IMR-90 (cell line): Measurements from ENCODE around the gene HOXB2. TPM values are rescaled to one million over a fixed set of nuclear protein-coding genes. Genes with fewer than 3 reads are reported as not detected.

Experiments used
- ATAC-seq: fragments of 200-7000 bp; cut with Tn5 transposase; 2 replicates; pipeline ENCODE4 v1.9.1; 2020; ENCODE audit warnings: low read depth, mild to moderate bottlenecking, moderate library complexity
- BruUV-seq: library from RNA; stranded (reverse); fragments of 400-500 nt; replicated peaks from 2 replicates; lab custom pipeline; 2021; lab: Mats Ljungman, UMichigan
- CTCF ChIA-PET: fragments of 300-600 bp; formaldehyde crosslinking; extraction: SDS; loops from one replicate; lab custom pipeline; 2021; ENCODE audit warnings: antibody characterized with exemption; lab: Yijun Ruan, JAX
- POLR2A ChIA-PET: fragments of 300-600 bp; sonication (Branson Sonifier 250); formaldehyde crosslinking; loops from one replicate; lab custom pipeline; 2022; ENCODE audit warnings: antibody characterized with exemption; ENCODE audit not compliant: unreplicated experiment; lab: Charles Lee
- DNase-seq: peaks from one replicate; pipeline ENCODE4 v3.0.0; 2013
- H2AFZ ChIP-seq: replicated peaks from 2 replicates; pipeline ENCODE3; 2013; ENCODE audit warnings: low read length, mild to moderate bottlenecking; ENCODE audit not compliant: poor library complexity
- H2AK5ac ChIP-seq: 2 replicates; pipeline ENCODE4 v1.6.1; 2013; ENCODE audit warnings: low read depth, low read length, inconsistent platforms
- H2AK9ac ChIP-seq: replicated peaks from 2 replicates; pipeline ENCODE3; 2013; ENCODE audit warnings: mild to moderate bottlenecking, low read depth, low read length, moderate library complexity; ENCODE audit not compliant: poor library complexity
- H2BK120ac ChIP-seq: 2 replicates; pipeline ENCODE4 v1.6.1; 2013; ENCODE audit warnings: low read depth, low read length, inconsistent platforms
- H2BK15ac ChIP-seq: 3 replicates; pipeline ENCODE4 v1.6.1; 2013; ENCODE audit warnings: low read depth, low read length, inconsistent platforms
- H2BK20ac ChIP-seq: 2 replicates; pipeline ENCODE4 v1.6.1; 2013; ENCODE audit warnings: low read depth, mild to moderate bottlenecking, inconsistent platforms, low read length, moderate library complexity
- H2BK5ac ChIP-seq: 2 replicates; pipeline ENCODE4 v1.6.1; 2013; ENCODE audit warnings: mild to moderate bottlenecking, low read depth, low read length, inconsistent platforms; ENCODE audit not compliant: poor library complexity, severe bottlenecking
- H3K14ac ChIP-seq: replicated peaks from 2 replicates; pipeline ENCODE4 v1.6.1; 2013; ENCODE audit warnings: low read depth, low read length, inconsistent platforms
- H3K18ac ChIP-seq: 2 replicates; pipeline ENCODE4 v1.6.1; 2013; ENCODE audit warnings: low read depth, low read length, control low read depth
- H3K23ac ChIP-seq: 2 replicates; pipeline ENCODE4 v1.6.1; 2013; ENCODE audit warnings: low read depth, low read length, inconsistent platforms
- H3K27ac ChIP-seq: 2 replicates; pipeline ENCODE4 v1.5.1; 2013; ENCODE audit warnings: mild to moderate bottlenecking, control low read depth, low read length; ENCODE audit not compliant: insufficient read depth
- H3K27me3 ChIP-seq: 2 replicates; pipeline ENCODE4 v1.6.1; 2013; ENCODE audit warnings: low read length; ENCODE audit not compliant: control insufficient read depth, insufficient read depth
- H3K36me3 ChIP-seq: 2 replicates; pipeline ENCODE4 v1.6.1; 2013; ENCODE audit warnings: low read length, mixed read lengths; ENCODE audit not compliant: control insufficient read depth, insufficient read depth
- H3K4ac ChIP-seq: 2 replicates; pipeline ENCODE4 v1.6.1; 2013; ENCODE audit warnings: low read depth, low read length, inconsistent platforms
- H3K4me1 ChIP-seq: 2 replicates; pipeline ENCODE4 v1.6.1; 2013; ENCODE audit warnings: low read length, mixed read lengths; ENCODE audit not compliant: control insufficient read depth, insufficient read depth
- H3K4me2 ChIP-seq: 2 replicates; pipeline ENCODE4 v1.6.1; 2013; ENCODE audit warnings: low read depth, mild to moderate bottlenecking, control low read depth, low read length, moderate library complexity
- H3K4me3 ChIP-seq: 2 replicates; pipeline ENCODE4 v1.5.1; 2013; ENCODE audit warnings: low read depth, mild to moderate bottlenecking, control low read depth, low read length, moderate library complexity; ENCODE audit not compliant: insufficient read depth
- H3K56ac ChIP-seq: 2 replicates; pipeline ENCODE4 v1.6.1; 2013; ENCODE audit warnings: low read length, inconsistent platforms; ENCODE audit not compliant: insufficient read depth; ENCODE audit errors: extremely low read depth
- H3K79me1 ChIP-seq, 2 experiments: 2 replicates each; pipeline ENCODE4 v1.6.1; 2013; ENCODE audit warnings: low read length in 2 of 2, inconsistent platforms in 1 of 2, low read depth in 1 of 2
- H3K9ac ChIP-seq: 2 replicates; pipeline ENCODE4 v1.6.1; 2013; ENCODE audit warnings: low read depth, low read length, control low read depth
- H3K9me1 ChIP-seq: 2 replicates; pipeline ENCODE4 v1.6.1; 2013; ENCODE audit warnings: low read length, inconsistent platforms; ENCODE audit not compliant: insufficient read depth
- H3K9me3 ChIP-seq: 2 replicates; pipeline ENCODE4 v1.6.1; 2013; ENCODE audit warnings: low read length; ENCODE audit not compliant: control insufficient read depth, insufficient read depth
- H4K20me1 ChIP-seq: 2 replicates; pipeline ENCODE4 v1.6.1; 2013; ENCODE audit warnings: low read length, inconsistent platforms; ENCODE audit not compliant: insufficient read depth
- H4K5ac ChIP-seq: 2 replicates; pipeline ENCODE4 v1.6.1; 2013; ENCODE audit warnings: mild to moderate bottlenecking, low read depth, low read length, control low read depth
- H4K8ac ChIP-seq, 2 experiments: 2 replicates each; pipeline ENCODE4 v1.6.1; 2013; ENCODE audit warnings: low read depth in 2 of 2, low read length in 2 of 2, control low read depth in 1 of 2, inconsistent platforms in 1 of 2
- H4K91ac ChIP-seq: 2 replicates; pipeline ENCODE4 v1.6.1; 2013; ENCODE audit warnings: low read depth, low read length, inconsistent platforms; ENCODE audit not compliant: insufficient read depth
- CEBPB ChIP-seq: IDR thresholded peaks from 2 replicates; pipeline ENCODE4 v1.6.1; 2012; ENCODE audit warnings: low read depth, low read length, improper control_type of control experiment
- CHD1 ChIP-seq: IDR thresholded peaks from 2 replicates; pipeline ENCODE4 v1.6.1; 2012; ENCODE audit warnings: low read depth, low read length, improper control_type of control experiment
- CTCF ChIP-seq: conservative IDR thresholded peaks from 2 replicates; pipeline ENCODE4 v1.5.1; 2012; ENCODE audit warnings: mild to moderate bottlenecking, low read depth, low read length, improper control_type of control experiment
- ELK1 ChIP-seq: fragments of 150-350 bp; IDR thresholded peaks from 2 replicates; pipeline ENCODE4 v1.6.1; 2016; ENCODE audit warnings: low read depth, mild to moderate bottlenecking, low read length, moderate library complexity, borderline replicate concordance
- MAFK ChIP-seq: IDR thresholded peaks from 2 replicates; pipeline ENCODE4 v1.6.1; 2012; ENCODE audit warnings: low read depth, low read length, improper control_type of control experiment
- MXI1 ChIP-seq: IDR thresholded peaks from 2 replicates; pipeline ENCODE4 v1.6.1; 2012; ENCODE audit warnings: low read depth, mild to moderate bottlenecking, low read length, moderate library complexity, borderline replicate concordance
- NFE2L2 ChIP-seq: fragments of 150-350 bp; IDR thresholded peaks from 2 replicates; pipeline ENCODE4 v1.6.1; 2016; ENCODE audit warnings: low read depth, mild to moderate bottlenecking, low read length
- POLR2A ChIP-seq: IDR thresholded peaks from 2 replicates; pipeline ENCODE4 v1.6.1; 2012; ENCODE audit warnings: mild to moderate bottlenecking, low read depth, low read length
- RAD21 ChIP-seq: IDR thresholded peaks from 2 replicates; pipeline ENCODE4 v1.6.1; 2012; ENCODE audit warnings: low read length, improper control_type of control experiment
- RCOR1 ChIP-seq: IDR thresholded peaks from 2 replicates; pipeline ENCODE4 v1.6.1; 2012; ENCODE audit warnings: mild to moderate bottlenecking, low read length, improper control_type of control experiment; ENCODE audit not compliant: insufficient replicate concordance
- RFX5 ChIP-seq: IDR thresholded peaks from 2 replicates; pipeline ENCODE4 v1.8.0; 2012; ENCODE audit warnings: low read depth, mild to moderate bottlenecking, low read length, moderate library complexity
- SMC3 ChIP-seq: fragments of 150-350 bp; IDR thresholded peaks from 2 replicates; pipeline ENCODE4 v1.6.1; 2016; ENCODE audit warnings: low read depth, mild to moderate bottlenecking, antibody characterized with exemption, low read length, moderate library complexity
- USF2 ChIP-seq: fragments of 150-350 bp; IDR thresholded peaks from 2 replicates; pipeline ENCODE4 v1.6.1; 2017; ENCODE audit warnings: mild to moderate bottlenecking, antibody characterized with exemption, low read length, low read depth
- WGBS, 2 experiments: methylation state at CpG; one replicate each; pipeline versions ENCODE4 v1.1.5 to v1.1.7; 2013; ENCODE audit warnings: missing lambda C conversion rate in 2 of 2; ENCODE audit not compliant: insufficient read length in 1 of 2; ENCODE audit errors: extremely low coverage in 2 of 2; 5-methylcytosine and 5-hydroxymethylcytosine counted together
- dilution Hi-C: fragments of 300-500 bp; cut with HindIII; formaldehyde crosslinking; loops from one replicate; pipeline ENCODE4 v1.14.3; 2018; ENCODE audit warnings: low sequenced_read_pairs; ENCODE audit not compliant: unreplicated experiment
- in situ Hi-C: fragments of 300-500 bp; cut with MboI; formaldehyde crosslinking; loops from 3 replicates; pipeline ENCODE4 v1.14.3; 2019; ENCODE audit warnings: low sequenced_read_pairs, inconsistent platforms, mixed read lengths
- intact Hi-C: fragments of 100-400 bp; cut with micrococcal nuclease; formaldehyde crosslinking; loops from 2 replicates; pipeline ENCODE4 v1.10.0; 2022
- polyA plus RNA-seq, 3 experiments: library from polyadenylated mRNA; depleted of rRNA; stranded (reverse); fragments of >200 nt; gene quantifications; 2 replicates each; pipeline ENCODE4 v1.2.3, GENCODE V29; 2012; ENCODE audit warnings: low replicate concordance in 1 of 3
- total RNA-seq: library from RNA; depleted of rRNA; stranded (reverse); fragments of >200 nt; gene quantifications from 2 replicates; pipeline ENCODE4 v1.2.3, GENCODE V29; 2012

Gene HOXB2
- total and polyA plus RNA-seq, 2 of the 4 experiments (the other 2 are of a cell fraction) = 2.7 to 29.9 TPM

GRCh38 chr17:48592577-48592976, 47.7 kb upstream of the HOXB2 start:
- Histone ChIP-seq H3K9me3 (no peaks in the 10 kb centered on the region), H3K4me2 (peak overlapping the region; percentile 81), H4K8ac (peak overlapping the region; percentile 78 to 99), H2AK5ac (peak overlapping the region; percentile 82), H3K23ac (peak overlapping the region; percentile 99), H3K9me1 (no peaks in the 10 kb centered on the region), H3K4ac (peak overlapping the region; percentile 95), H3K79me1 (no peaks in the 10 kb centered on the region), H3K4me1 (peaks cover 9% of the 10 kb centered on the region), H4K5ac (peak overlapping the region; percentile 50; the same call in 1 of the 2 replicates), H2BK120ac (peak overlapping the region; percentile 93), H3K18ac (peak overlapping the region; percentile 73), H2AK9ac (peak overlapping the region; percentile 29), H3K27me3 (no peaks in the 10 kb centered on the region), H2BK20ac (0 out of 2 replicates have a peak overlapping the region, but pooled peaks have one; percentile 52), H2AFZ (no peak overlapping the region), H3K9ac (peak overlapping the region; percentile 100), H3K36me3 (peaks cover 18% of the 10 kb centered on the region; the same call in 1 of the 2 replicates), H4K20me1 (peaks cover 7% of the 10 kb centered on the region; the same call in 1 of the 2 replicates), H3K56ac (peak overlapping the region; percentile 100), H2BK15ac (peak overlapping the region; percentile 77; the same call in 2 of the 3 replicates), H2BK5ac (peak overlapping the region; percentile 99), H4K91ac (peak overlapping the region; percentile 99), H3K27ac (peak overlapping the region; percentile 99), H3K4me3 (peak overlapping the region; percentile 91), H3K14ac (peak overlapping the region; percentile 98)
- DNase-seq (peak; percentile 10), ATAC-seq (no peak)
- WGBS, 2 experiments = 0% methylated on average over 2 of the region's 14 CpGs; no CpG with 5 or more reads in 1 of the 2 experiments
- in situ Hi-C loops (loop anchor here (10.0 kb wide), 1 partner anchor 568 kb away; no protein-coding TSS in a partner anchor), dilution Hi-C loops (no loop called here), intact Hi-C loops (loop anchor here (2.0 kb wide), 1 partner anchor 22 kb away; no protein-coding TSS in a partner anchor)
- ChIA-PET CTCF (interaction anchor here (0.6 to 1.8 kb wide), 8 partner anchors 10 to 257 kb away, joined by 3 to 6 read pairs (median 4); no protein-coding TSS in a partner anchor), POLR2A (interaction anchor here (0.6 to 3.1 kb wide), 9 partner anchors 10 to 257 kb away, joined by 3 to 14 read pairs (median 4); no protein-coding TSS in a partner anchor)
- TF ChIP-seq CTCF = no peak
- no peak for TF ChIP-seq RCOR1
- TF ChIP-seq USF2 = no peak
- TF ChIP-seq MXI1 = no peak
- no peak for TF ChIP-seq ELK1
- TF ChIP-seq RFX5 = no peak
- TF ChIP-seq NFE2L2 = no peak
- TF ChIP-seq CHD1 = no peak
- no peak for TF ChIP-seq POLR2A
- no peak for TF ChIP-seq RAD21
- no peak for TF ChIP-seq SMC3
- no peak for TF ChIP-seq MAFK
- no peak for TF ChIP-seq CEBPB
- no TSS peak for BruUV-seq
